ENCODE results near the gene ITPR2. TPM values are rescaled to one million over a fixed set of nuclear protein-coding genes. Genes with fewer than 3 reads are reported as not detected.

ITPR2 gene
- total and polyA plus RNA-seq, 2 of the 8 experiments (the other 6 are each of a cell fraction or from before 2014, with no cell fraction given) = 4.1 to 48.3 TPM

GRCh38 chr12:26469421-26470180 is 363.4 kb downstream of the ITPR2 start:
- CTCF ChIA-PET (ENCODE audit: partially characterized antibody) = interaction anchor here (0.9 to 1.5 kb wide), 5 partner anchors 9 to 144 kb away, joined by 3 to 4 read pairs (median 3); no protein-coding TSS in a partner anchor
- H3K4me3 ChIP-seq (ENCODE audit: extremely low read depth in 1 of 4, insufficient read depth in 2 of 4, low read depth in 3 of 4, low read length in 4 of 4) = no peak overlapping the region
- POLR2A ChIA-PET (ENCODE audit: partially characterized antibody) = no interaction called here
- TF ChIP-seq ASH2L (IDR thresholded peaks at IDR 0.05; ENCODE audit: low read length) = no peak
- TF ChIP-seq SIX5 (IDR thresholded peaks at IDR 0.05; ENCODE audit: low read depth, low read length) = no peak
- TF ChIP-seq CTBP2 (IDR thresholded peaks at IDR 0.05; ENCODE audit: borderline replicate concordance, insufficient read depth, insufficient read length, low read length) = no peak
- no peak for TF ChIP-seq POU5F1 (IDR thresholded peaks at IDR 0.05; ENCODE audit: low read depth, low read length)
- no peak for TF ChIP-seq JUN (IDR thresholded peaks at IDR 0.05; ENCODE audit: low read depth, low read length)
- TF ChIP-seq RNF2 (IDR thresholded peaks at IDR 0.05; ENCODE audit: borderline replicate concordance, low read depth, low read length, missing control alignments, poor library complexity, severe bottlenecking) = no peak
- TF ChIP-seq SIRT6 (IDR thresholded peaks at IDR 0.05; ENCODE audit: low read length) = no peak
- TF ChIP-seq ATF2 (IDR thresholded peaks at IDR 0.05; ENCODE audit: low read length) = no peak
- TF ChIP-seq CREB1 (IDR thresholded peaks at IDR 0.05) = no peak
- TF ChIP-seq HDAC6 (IDR thresholded peaks at IDR 0.05; ENCODE audit: low read depth, low read length) = no peak
- no peak for TF ChIP-seq ATF3 (IDR thresholded peaks at IDR 0.05; ENCODE audit: insufficient read depth, low read depth, low read length)

More at GRCh38 chr12:26469421-26470180, 363.4 kb downstream of the ITPR2 start:
- Histone ChIP-seq H4K5ac (ENCODE audit: insufficient read length, low read depth, low read length) (no peak overlapping the region), H3K79me1 (ENCODE audit: low read depth, low read length) (no peaks in the 10 kb centered on the region), H2AFZ (ENCODE audit: low read length) (no peak overlapping the region), H3K9ac (replicated peaks in 1 of 4; ENCODE audit: extremely low read depth in 1 of 4, low read depth in 3 of 4, low read length in 3 of 4) (no peak overlapping the region), H4K8ac (ENCODE audit: extremely low read depth, insufficient read depth, low read length) (no peak overlapping the region), H2BK12ac (ENCODE audit: low read depth, low read length) (no peak overlapping the region), H4K91ac (replicated peaks; ENCODE audit: insufficient read length, low read length) (no peak overlapping the region), H3K56ac (replicated peaks; ENCODE audit: insufficient read length, low read depth, low read length) (no peak overlapping the region), H3K23me2 (ENCODE audit: low read depth, low read length) (no peaks in the 10 kb centered on the region), H3K4me1 (replicated peaks in 1 of 4; ENCODE audit: control insufficient read depth in 3 of 4, insufficient read depth in 4 of 4, low read length in 3 of 4) (peaks cover 0 to 8% (median 2%) of the 10 kb centered on the region in 4 experiments; a peak in 3 of 7 replicates), H3K9me3 (ENCODE audit: insufficient read depth in 2 of 2, low read depth in 1 of 2, low read length in 1 of 2) (no peaks in the 10 kb centered on the region), H3K36me3 (ENCODE audit: control insufficient read depth in 2 of 4, insufficient read depth in 4 of 4, low read length in 3 of 4) (no peaks in the 10 kb centered on the region), H3K18ac (ENCODE audit: extremely low read depth, low read length) (no peak overlapping the region), H3K23ac (ENCODE audit: insufficient read length) (no peak overlapping the region), H3K14ac (ENCODE audit: insufficient read length) (no peak overlapping the region), H3K27ac (ENCODE audit: low read depth, low read length) (no peak overlapping the region), H2AK5ac (ENCODE audit: low read depth, low read length) (no peak overlapping the region), H4K20me1 (replicated peaks in 1 of 2; ENCODE audit: control insufficient read depth in 1 of 2, insufficient read depth in 2 of 2, low read length in 2 of 2) (no peaks in the 10 kb centered on the region), H2BK120ac (replicated peaks; ENCODE audit: low read depth, low read length) (no peak overlapping the region), H3K4ac (replicated peaks; ENCODE audit: insufficient read length, low read depth, low read length) (no peak overlapping the region), H2BK5ac (ENCODE audit: low read depth, low read length) (no peak overlapping the region), H3K27me3 (replicated peaks in 1 of 4; ENCODE audit: control insufficient read depth in 3 of 4, extremely low read depth in 1 of 4, insufficient read depth in 3 of 4, low read length in 3 of 4) (no peaks in the 10 kb centered on the region), H2BK15ac (ENCODE audit: low read length) (no peak overlapping the region), H2BK20ac (ENCODE audit: low read length) (no peak overlapping the region), H3K4me2 (ENCODE audit: insufficient read depth in 1 of 2, low read depth in 2 of 2, low read length in 2 of 2) (no peak overlapping the region), H3K79me2 (ENCODE audit: control insufficient read depth in 1 of 2, insufficient read depth in 2 of 2, low read length in 2 of 2) (no peaks in the 10 kb centered on the region)
- FAIRE-seq (peak; percentile 71), DNase-seq (ENCODE audit: low read depth in 1 of 2, low spot score in 2 of 2) (no peak)
- WGBS, 2 experiments (ENCODE audit: extremely low coverage in 1 of 2, insufficient coverage in 1 of 2, insufficient read length in 1 of 2, insufficient replicate concordance in 2 of 2, low coverage in 1 of 2, low lambda C conversion rate in 2 of 2, missing lambda C conversion rate in 1 of 2) = 93% methylated on average over 6 of the region's 6 CpGs; no CpG with 5 or more reads in 1 of the 2 experiments
